Smooth muscle cell (in vitro differentiated cells): ENCODE measurements around the gene PTPRZ1. TPM values are rescaled to one million over a fixed set of nuclear protein-coding genes. Genes with fewer than 3 reads are reported as not detected.

Source experiments
- DNase-seq: peaks from one replicate; lab custom pipeline; 2025; ENCODE audit not compliant: unreplicated experiment; lab: John Stamatoyannopoulos, UW
- H2AFZ ChIP-seq: fragments of 200-600 bp; sonication (generic); 2 replicates; pipeline ENCODE4 v1.6.0; 2016; ENCODE audit warnings: antibody characterized with exemption, low read depth, mild to moderate bottlenecking
- H3F3A ChIP-seq: fragments of 200-600 bp; sonication (generic); 2 replicates; pipeline ENCODE4 v1.6.0; 2017; ENCODE audit warnings: antibody characterized with exemption, low read depth
- H3K27ac ChIP-seq: fragments of 200-600 bp; sonication (generic); 2 replicates; pipeline ENCODE4 v1.5.1; 2016; ENCODE audit warnings: low read depth, mild to moderate bottlenecking
- H3K27me3 ChIP-seq: fragments of 200-600 bp; sonication (generic); 2 replicates; pipeline ENCODE4 v1.6.1; 2016; ENCODE audit warnings: low read depth, mild to moderate bottlenecking
- H3K36me3 ChIP-seq: fragments of 200-600 bp; sonication (generic); 2 replicates; pipeline ENCODE4 v1.5.1; 2016; ENCODE audit warnings: low read depth
- H3K4me1 ChIP-seq: fragments of 200-600 bp; sonication (generic); 2 replicates; pipeline ENCODE4 v1.5.1; 2016; ENCODE audit warnings: low read depth
- H3K4me2 ChIP-seq: fragments of 200-600 bp; sonication (generic); 2 replicates; pipeline ENCODE4 v1.6.0; 2016; ENCODE audit warnings: mild to moderate bottlenecking
- H3K4me3 ChIP-seq: fragments of 200-600 bp; sonication (generic); 2 replicates; pipeline ENCODE4 v1.5.1; 2016; ENCODE audit warnings: mild to moderate bottlenecking
- H3K79me2 ChIP-seq: fragments of 200-600 bp; sonication (generic); 2 replicates; pipeline ENCODE4 v1.6.0; 2016; ENCODE audit warnings: low read depth, mild to moderate bottlenecking
- H3K9ac ChIP-seq: fragments of 200-600 bp; sonication (generic); 2 replicates; pipeline ENCODE4 v1.6.0; 2016; ENCODE audit warnings: low read depth
- H3K9me3 ChIP-seq: fragments of 200-600 bp; sonication (generic); replicated peaks from 2 replicates; pipeline ENCODE4 v1.5.1; 2016; ENCODE audit warnings: low read depth
- H4K20me1 ChIP-seq: fragments of 200-600 bp; sonication (generic); 2 replicates; pipeline ENCODE4 v1.6.0; 2016; ENCODE audit warnings: low read depth
- WGBS: methylation state at CpG from one replicate; pipeline ENCODE4 v1.1.7; 2016; ENCODE audit warnings: low lambda C conversion rate; 5-methylcytosine and 5-hydroxymethylcytosine counted together
- polyA plus RNA-seq: library from polyadenylated mRNA; unstranded; fragments of >200 nt; fragmentation: Nextera tagmentation; extraction: Ambion mirVana; gene quantifications from 2 replicates; pipeline ENCODE4 v1.2.1, GENCODE V29; 2016
- total RNA-seq: library from RNA; depleted of rRNA; stranded (reverse); fragments of >200 nt; gene quantifications from 2 replicates; pipeline ENCODE4 v1.2.3, GENCODE V29; 2014
- TF ChIP-seq, protein P1 (sequence below): fragments of 200-600 bp; sonication (generic); IDR thresholded peaks from 2 replicates; pipeline ENCODE4 v1.5.1; 2017; ENCODE audit warnings: borderline replicate concordance, mild to moderate bottlenecking, antibody characterized with exemption; ENCODE audit not compliant: insufficient read depth, poor library complexity, severe bottlenecking

Gene PTPRZ1
- total and polyA plus RNA-seq, 2 experiments from 2014 or later: 0.56 to 3.1 TPM

GRCh38 chr7:121882731-121883130 is 9.8 kb downstream of the PTPRZ1 start:
- Histone ChIP-seq H3K4me1 (peaks cover 21% of the 10 kb centered on the region), H3K36me3 (no peaks in the 10 kb centered on the region), H3K4me2 (no peak overlapping the region), H2AFZ (no peak overlapping the region), H3K9ac (no peak overlapping the region), H3K27ac (no peak overlapping the region), H4K20me1 (no peaks in the 10 kb centered on the region), H3K4me3 (no peak overlapping the region), H3K79me2 (no peaks in the 10 kb centered on the region), H3F3A (no peaks in the 10 kb centered on the region), H3K27me3 (no peaks in the 10 kb centered on the region), H3K9me3 (no peaks in the 10 kb centered on the region)
- DNase-seq: no peak
- WGBS: 91% methylated on average over 2 of the region's 2 CpGs
- TF ChIP-seq, protein P1, sequence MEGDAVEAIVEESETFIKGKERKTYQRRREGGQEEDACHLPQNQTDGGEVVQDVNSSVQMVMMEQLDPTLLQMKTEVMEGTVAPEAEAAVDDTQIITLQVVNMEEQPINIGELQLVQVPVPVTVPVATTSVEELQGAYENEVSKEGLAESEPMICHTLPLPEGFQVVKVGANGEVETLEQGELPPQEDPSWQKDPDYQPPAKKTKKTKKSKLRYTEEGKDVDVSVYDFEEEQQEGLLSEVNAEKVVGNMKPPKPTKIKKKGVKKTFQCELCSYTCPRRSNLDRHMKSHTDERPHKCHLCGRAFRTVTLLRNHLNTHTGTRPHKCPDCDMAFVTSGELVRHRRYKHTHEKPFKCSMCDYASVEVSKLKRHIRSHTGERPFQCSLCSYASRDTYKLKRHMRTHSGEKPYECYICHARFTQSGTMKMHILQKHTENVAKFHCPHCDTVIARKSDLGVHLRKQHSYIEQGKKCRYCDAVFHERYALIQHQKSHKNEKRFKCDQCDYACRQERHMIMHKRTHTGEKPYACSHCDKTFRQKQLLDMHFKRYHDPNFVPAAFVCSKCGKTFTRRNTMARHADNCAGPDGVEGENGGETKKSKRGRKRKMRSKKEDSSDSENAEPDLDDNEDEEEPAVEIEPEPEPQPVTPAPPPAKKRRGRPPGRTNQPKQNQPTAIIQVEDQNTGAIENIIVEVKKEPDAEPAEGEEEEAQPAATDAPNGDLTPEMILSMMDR: no peak

GRCh38 chr7:121885166-121885920 is 12.4 kb downstream of the PTPRZ1 start:
- Histone ChIP-seq H3F3A (no peaks in the 10 kb centered on the region), H3K9me3 (no peaks in the 10 kb centered on the region), H3K4me2 (no peak overlapping the region), H3K9ac (no peak overlapping the region), H2AFZ (no peak overlapping the region), H3K36me3 (no peaks in the 10 kb centered on the region), H3K27ac (no peak overlapping the region), H3K79me2 (no peaks in the 10 kb centered on the region), H3K4me3 (no peak overlapping the region), H3K27me3 (no peaks in the 10 kb centered on the region), H3K4me1 (peaks cover 20% of the 10 kb centered on the region), H4K20me1 (no peaks in the 10 kb centered on the region)
- TF ChIP-seq, protein P1: no peak
- DNase-seq: no peak
- 90% methylated on average over 4 of the region's 4 CpGs for WGBS

GRCh38 chr7:121887634-121888033 is 14.7 kb downstream of the PTPRZ1 start:
- Histone ChIP-seq H3K4me1 (no peaks in the 10 kb centered on the region), H3F3A (no peaks in the 10 kb centered on the region), H3K4me3 (no peak overlapping the region), H2AFZ (no peak overlapping the region), H3K9ac (no peak overlapping the region), H3K36me3 (no peaks in the 10 kb centered on the region), H3K27ac (no peak overlapping the region), H3K4me2 (no peak overlapping the region), H3K79me2 (no peaks in the 10 kb centered on the region), H3K27me3 (no peaks in the 10 kb centered on the region), H3K9me3 (no peaks in the 10 kb centered on the region), H4K20me1 (no peaks in the 10 kb centered on the region)
- 90% methylated on average over 6 of the region's 6 CpGs for WGBS
- DNase-seq: no peak
- TF ChIP-seq, protein P1: no peak

- Histone ChIP-seq H3K9ac (no peak overlapping the region), H3F3A (no peaks in the 10 kb centered on the region), H2AFZ (no peak overlapping the region), H3K36me3 (no peaks in the 10 kb centered on the region), H3K27me3 (no peaks in the 10 kb centered on the region), H3K4me1 (no peaks in the 10 kb centered on the region), H3K4me3 (no peak overlapping the region), H3K27ac (no peak overlapping the region), H3K4me2 (no peak overlapping the region), H4K20me1 (no peaks in the 10 kb centered on the region), H3K79me2 (no peaks in the 10 kb centered on the region), H3K9me3 (no peaks in the 10 kb centered on the region)
- no peak for DNase-seq
- 83% methylated on average over 2 of the region's 2 CpGs for WGBS
- TF ChIP-seq, protein P1: no peak
These were observed 17.9 kb downstream of the PTPRZ1 start for GRCh38 chr7:121890833-121891232.
